ENCODE measurements around the gene TTC34.

The TTC34 gene

DNA sequence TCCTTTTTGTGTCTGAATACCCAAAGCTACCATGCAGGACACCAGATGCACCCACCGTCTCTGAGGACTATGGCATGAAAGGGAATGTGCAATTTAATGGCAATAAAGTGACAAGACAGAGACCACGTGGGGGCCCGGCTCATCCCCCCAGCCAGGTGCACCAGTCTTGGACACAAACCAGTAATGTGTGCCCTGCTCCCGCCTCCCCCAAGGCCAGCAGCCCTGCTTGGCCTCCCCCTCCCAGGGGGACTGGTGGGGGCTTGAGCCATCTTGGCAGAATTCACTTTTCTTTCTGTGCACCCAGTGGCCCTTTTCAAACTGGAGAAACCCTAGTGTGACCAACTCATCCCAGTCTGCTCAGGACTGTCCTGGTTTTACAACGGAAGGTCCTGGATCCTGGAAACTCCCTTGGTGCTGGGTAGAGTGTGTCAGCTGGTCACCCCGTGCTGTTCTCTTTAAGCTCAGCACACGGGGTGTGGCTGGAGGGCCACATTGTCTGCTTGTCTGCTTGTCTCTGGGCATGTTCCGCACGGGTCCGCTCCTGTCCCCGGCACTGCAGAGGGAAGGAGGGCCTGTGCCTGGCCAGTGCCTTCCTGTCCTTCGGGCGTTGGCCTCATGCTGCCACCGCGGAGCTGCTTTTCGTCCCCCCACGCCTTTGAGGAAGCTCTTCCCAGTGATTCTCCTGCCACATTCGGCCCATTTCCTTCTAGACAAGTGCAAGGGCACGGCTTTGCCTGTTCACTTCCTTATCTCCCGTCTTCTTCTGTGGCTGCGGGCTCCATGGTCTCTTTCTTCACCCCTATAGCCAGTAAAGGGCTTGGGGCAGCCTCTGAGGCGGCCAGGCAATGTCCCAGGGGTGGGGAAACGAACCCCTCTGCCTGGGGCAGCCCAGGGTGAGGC is 45.8 kb upstream of the TTC34 start:
- Histone ChIP-seq H3K9me2 (replicated peaks; ENCODE audit: insufficient read depth, low read length) (no peaks in the 10 kb centered on the region), H3K4me2 (ENCODE audit: low read depth, low read length, poor library complexity, severe bottlenecking) (no peak overlapping the region), H3K9me3 (ENCODE audit: insufficient read depth, low read length) (no peaks in the 10 kb centered on the region), H4K20me1 (ENCODE audit: low read depth, low read length) (no peaks in the 10 kb centered on the region), H3F3A (ENCODE audit: insufficient read depth) (no peaks in the 10 kb centered on the region), H3K9ac (ENCODE audit: low read length) (no peak overlapping the region), H3K27me3 (ENCODE audit: low read length) (no peaks in the 10 kb centered on the region), H3K4me3 (ENCODE audit: insufficient read depth, low read length, poor library complexity, severe bottlenecking) (no peak overlapping the region), H2AFZ (ENCODE audit: low read depth, low read length, severe bottlenecking) (no peak overlapping the region), H3K27ac (ENCODE audit: low read depth, low read length) (no peak overlapping the region), H3K79me2 (ENCODE audit: insufficient read depth, low read length) (no peaks in the 10 kb centered on the region), H3K36me3 (ENCODE audit: low read length) (no peaks in the 10 kb centered on the region)
- TF ChIP-seq, protein P1, sequence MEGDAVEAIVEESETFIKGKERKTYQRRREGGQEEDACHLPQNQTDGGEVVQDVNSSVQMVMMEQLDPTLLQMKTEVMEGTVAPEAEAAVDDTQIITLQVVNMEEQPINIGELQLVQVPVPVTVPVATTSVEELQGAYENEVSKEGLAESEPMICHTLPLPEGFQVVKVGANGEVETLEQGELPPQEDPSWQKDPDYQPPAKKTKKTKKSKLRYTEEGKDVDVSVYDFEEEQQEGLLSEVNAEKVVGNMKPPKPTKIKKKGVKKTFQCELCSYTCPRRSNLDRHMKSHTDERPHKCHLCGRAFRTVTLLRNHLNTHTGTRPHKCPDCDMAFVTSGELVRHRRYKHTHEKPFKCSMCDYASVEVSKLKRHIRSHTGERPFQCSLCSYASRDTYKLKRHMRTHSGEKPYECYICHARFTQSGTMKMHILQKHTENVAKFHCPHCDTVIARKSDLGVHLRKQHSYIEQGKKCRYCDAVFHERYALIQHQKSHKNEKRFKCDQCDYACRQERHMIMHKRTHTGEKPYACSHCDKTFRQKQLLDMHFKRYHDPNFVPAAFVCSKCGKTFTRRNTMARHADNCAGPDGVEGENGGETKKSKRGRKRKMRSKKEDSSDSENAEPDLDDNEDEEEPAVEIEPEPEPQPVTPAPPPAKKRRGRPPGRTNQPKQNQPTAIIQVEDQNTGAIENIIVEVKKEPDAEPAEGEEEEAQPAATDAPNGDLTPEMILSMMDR (IDR thresholded peaks at IDR 0.05; ENCODE audit: insufficient read depth, low read length, poor library complexity, severe bottlenecking), result no peak
- TF ChIP-seq EZH2phosphoT487 (conservative IDR thresholded peaks at IDR 0.05; ENCODE audit: low read length), result no peak

DNA sequence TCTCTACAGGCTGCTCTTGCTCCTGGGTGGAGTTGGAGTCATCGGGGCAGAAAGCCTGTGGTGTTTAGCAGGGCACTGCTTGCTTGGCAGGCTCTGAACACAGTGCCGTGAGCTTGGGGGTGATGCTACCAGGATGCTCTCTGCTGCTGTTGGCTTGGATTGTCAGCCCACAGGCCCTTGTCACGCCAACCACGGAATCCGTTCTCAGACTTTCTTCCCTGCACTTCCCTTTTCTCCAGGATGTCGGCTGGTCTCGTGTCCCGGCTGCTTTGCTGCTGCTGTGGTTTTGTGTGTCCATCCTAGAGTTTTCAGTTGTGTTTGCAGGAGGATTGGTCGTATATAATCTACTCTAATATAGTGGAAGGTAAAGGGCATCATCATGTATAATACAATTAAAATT is 44.4 kb upstream of the TTC34 start:
- H3K4me3 ChIP-seq (ENCODE audit: insufficient read depth, low read length, poor library complexity, severe bottlenecking), result no peak overlapping the region
- no peaks in the 10 kb centered on the region for H3F3A ChIP-seq (ENCODE audit: insufficient read depth)
- H3K79me2 ChIP-seq (ENCODE audit: insufficient read depth, low read length), result no peaks in the 10 kb centered on the region
- no peaks in the 10 kb centered on the region for H4K20me1 ChIP-seq (ENCODE audit: low read depth, low read length)
- H3K36me3 ChIP-seq (ENCODE audit: low read length), result no peaks in the 10 kb centered on the region
- no peaks in the 10 kb centered on the region for H3K9me2 ChIP-seq (replicated peaks; ENCODE audit: insufficient read depth, low read length)
- H3K9me3 ChIP-seq (ENCODE audit: insufficient read depth, low read length), result no peaks in the 10 kb centered on the region
- H2AFZ ChIP-seq (ENCODE audit: low read depth, low read length, severe bottlenecking), result no peak overlapping the region
- no peaks in the 10 kb centered on the region for H3K27me3 ChIP-seq (ENCODE audit: low read length)
- H3K9ac ChIP-seq (ENCODE audit: low read length), result no peak overlapping the region
- no peak overlapping the region for H3K4me2 ChIP-seq (ENCODE audit: low read depth, low read length, poor library complexity, severe bottlenecking)
- TF ChIP-seq EZH2phosphoT487 (conservative IDR thresholded peaks at IDR 0.05; ENCODE audit: low read length), result no peak
- TF ChIP-seq, protein P1 (IDR thresholded peaks at IDR 0.05; ENCODE audit: insufficient read depth, low read length, poor library complexity, severe bottlenecking), result no peak
- no peak overlapping the region for H3K27ac ChIP-seq (ENCODE audit: low read depth, low read length)

DNA sequence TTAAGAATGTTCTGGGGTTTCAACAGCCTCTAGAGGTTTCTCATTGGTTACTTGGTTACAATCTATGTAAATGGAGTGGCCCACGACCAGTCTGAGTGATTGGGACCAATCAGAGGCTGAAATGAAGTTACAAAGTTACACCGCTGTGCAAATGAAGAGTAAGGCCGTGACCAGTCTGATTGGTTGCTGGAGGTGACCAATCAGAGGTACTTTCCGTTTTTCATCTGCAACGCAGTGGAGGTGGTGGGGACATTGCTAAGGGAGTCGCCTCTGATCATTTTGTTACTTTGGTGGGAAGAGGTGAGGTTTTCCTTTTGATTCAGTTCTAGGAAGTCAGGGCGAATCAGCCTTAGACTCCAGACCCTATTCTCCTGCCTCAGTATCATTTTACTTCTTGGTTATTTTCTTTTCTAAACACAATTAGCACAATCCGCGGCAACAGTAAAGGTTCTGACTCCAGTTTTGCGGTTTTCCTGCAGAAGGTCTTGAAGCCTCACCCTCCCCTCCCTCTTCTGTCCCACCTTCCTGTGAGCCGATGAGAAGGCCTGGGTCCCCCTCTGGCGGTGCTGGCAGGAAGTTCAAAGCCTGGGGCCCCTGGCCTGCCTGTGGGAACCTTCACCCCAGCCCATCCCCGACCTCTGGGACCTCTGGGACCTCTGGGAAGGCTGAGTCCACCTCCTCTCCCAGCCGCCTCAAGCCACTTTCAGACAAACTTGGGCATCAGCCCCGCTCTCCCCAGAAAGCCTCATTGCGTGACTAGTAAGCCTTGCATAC is 38.7 kb upstream of the TTC34 start:
- TF ChIP-seq, protein P1 (IDR thresholded peaks at IDR 0.05; ENCODE audit: insufficient read depth, low read length, poor library complexity, severe bottlenecking), result no peak
- no peak for TF ChIP-seq EZH2phosphoT487 (conservative IDR thresholded peaks at IDR 0.05; ENCODE audit: low read length)
- H3K36me3 ChIP-seq (ENCODE audit: low read length), result no peaks in the 10 kb centered on the region
- no peak overlapping the region for H3K4me3 ChIP-seq (ENCODE audit: insufficient read depth, low read length, poor library complexity, severe bottlenecking)
- no peaks in the 10 kb centered on the region for H3K79me2 ChIP-seq (ENCODE audit: insufficient read depth, low read length)
- H3K9me2 ChIP-seq (replicated peaks; ENCODE audit: insufficient read depth, low read length), result no peaks in the 10 kb centered on the region
- H3K27me3 ChIP-seq (ENCODE audit: low read length), result no peaks in the 10 kb centered on the region
- no peak overlapping the region for H3K9ac ChIP-seq (ENCODE audit: low read length)
- H3K27ac ChIP-seq (ENCODE audit: low read depth, low read length), result no peak overlapping the region
- no peaks in the 10 kb centered on the region for H4K20me1 ChIP-seq (ENCODE audit: low read depth, low read length)
- H3F3A ChIP-seq (ENCODE audit: insufficient read depth), result no peaks in the 10 kb centered on the region
- H2AFZ ChIP-seq (ENCODE audit: low read depth, low read length, severe bottlenecking), result no peak overlapping the region
- no peak overlapping the region for H3K4me2 ChIP-seq (ENCODE audit: low read depth, low read length, poor library complexity, severe bottlenecking)
- H3K9me3 ChIP-seq (ENCODE audit: insufficient read depth, low read length), result no peaks in the 10 kb centered on the region

Measured in SU-DHL-6 (cell line).